ENCODE results near the gene NCOA7. TPM values are rescaled to one million over a fixed set of nuclear protein-coding genes. Genes with fewer than 3 reads are reported as not detected.

The NCOA7 gene

Small RNA genes lying within 50 kb of the gene (small RNA-seq; reads per million reads assigned to genes)
- not detected for gene RNA5SP216 (ENCODE audit: insufficient read depth)
